HG03196 (cell line): ENCODE data around the gene CNIH1.

Experiments
- ATAC-seq: cut with Tn5 transposase; IDR thresholded peaks from one replicate; pipeline ENCODE4 v1.9.1; 2021; ENCODE audit not compliant: unreplicated experiment

Gene CNIH1

GRCh38 chr14:54440873-54441868 is at the start of gene CNIH1:
Gene CNIH1, minus strand, starts transcription at chr14:54441374. Its CDS starts 47 bp downstream, at chr14:54441327.
- peak; percentile 94 for ATAC-seq

- no peak for ATAC-seq
Measured at GRCh38 chr14:54490445-54491175, 49.4 kb upstream of the CNIH1 start.

GRCh38 chr14:54489731-54490444 is 48.7 kb upstream of the CNIH1 start:
- ATAC-seq: no peak

GRCh38 chr14:54489318-54489683 is 48.1 kb upstream of the CNIH1 start:
- ATAC-seq: no peak

- peak; percentile 87 for ATAC-seq
Measured at GRCh38 chr14:54488646-54489317, 47.6 kb upstream of the CNIH1 start, which contains the start of gene GMFB. Gene GMFB, minus strand, starts transcription at chr14:54488980. Its CDS starts 53 bp downstream, at chr14:54488927.

- no peak for ATAC-seq
Measured at GRCh38 chr14:54488318-54488645, 47.1 kb upstream of the CNIH1 start.

GRCh38 chr14:54487771-54488170 is 46.6 kb upstream of the CNIH1 start:
- no peak for ATAC-seq

GRCh38 chr14:54486685-54487084 is 45.5 kb upstream of the CNIH1 start:
- no peak for ATAC-seq

- ATAC-seq: no peak
Measured at GRCh38 chr14:54483846-54484245, 42.7 kb upstream of the CNIH1 start.

- no peak for ATAC-seq
Measured at GRCh38 chr14:54483073-54483745, 42.0 kb upstream of the CNIH1 start.

- ATAC-seq: no peak
Measured at GRCh38 chr14:54481695-54482094, 40.5 kb upstream of the CNIH1 start.

- ATAC-seq: no peak
Measured at GRCh38 chr14:54480830-54481562, 39.8 kb upstream of the CNIH1 start.

GRCh38 chr14:54478636-54479215 is 37.6 kb upstream of the CNIH1 start:
- no peak for ATAC-seq

GRCh38 chr14:54475911-54476310 is 34.7 kb upstream of the CNIH1 start:
- no peak for ATAC-seq

GRCh38 chr14:54475187-54475899 is 34.2 kb upstream of the CNIH1 start:
- no peak for ATAC-seq

GRCh38 chr14:54474232-54474793 is 33.1 kb upstream of the CNIH1 start:
- ATAC-seq: no peak

GRCh38 chr14:54472315-54472714 is 31.1 kb upstream of the CNIH1 start:
- ATAC-seq: no peak

GRCh38 chr14:54471641-54472040 is 30.5 kb upstream of the CNIH1 start:
- no peak for ATAC-seq
